Nephron progenitor cell (in vitro differentiated cells): Measurements from ENCODE around the gene CSNK1G3.

ENCODE experiments used
- DNase-seq: peaks from one replicate; pipeline ENCODE4 v3.0.0; 2021
- H3K27ac Mint-ChIP-seq: 2 replicates; pipeline ENCODE4 v1.8.0; 2021; ENCODE audit warnings: mild to moderate bottlenecking, moderate library complexity, mixed read lengths
- H3K27me3 Mint-ChIP-seq: 2 replicates; pipeline ENCODE4 v1.8.0; 2021; ENCODE audit warnings: mild to moderate bottlenecking, low read depth, mixed read lengths; ENCODE audit not compliant: poor library complexity
- H3K36me3 Mint-ChIP-seq: 2 replicates; pipeline ENCODE4 v1.8.0; 2021; ENCODE audit warnings: low read depth, mixed read lengths
- H3K4me1 Mint-ChIP-seq: 2 replicates; pipeline ENCODE4 v1.8.0; 2021; ENCODE audit warnings: mixed read lengths
- H3K4me3 Mint-ChIP-seq: 2 replicates; pipeline ENCODE4 v1.8.0; 2021; ENCODE audit warnings: mild to moderate bottlenecking, moderate library complexity, mixed read lengths
- H3K9me3 Mint-ChIP-seq: 2 replicates; pipeline ENCODE4 v1.8.0; 2021; ENCODE audit warnings: mild to moderate bottlenecking, moderate library complexity, mixed read lengths
- CTCF ChIP-seq: fragments of 200-600 bp; sonication (generic); IDR thresholded peaks from 2 replicates; pipeline ENCODE4 v1.5.0; 2021; ENCODE audit warnings: antibody characterized with exemption

CSNK1G3 gene

DNA sequence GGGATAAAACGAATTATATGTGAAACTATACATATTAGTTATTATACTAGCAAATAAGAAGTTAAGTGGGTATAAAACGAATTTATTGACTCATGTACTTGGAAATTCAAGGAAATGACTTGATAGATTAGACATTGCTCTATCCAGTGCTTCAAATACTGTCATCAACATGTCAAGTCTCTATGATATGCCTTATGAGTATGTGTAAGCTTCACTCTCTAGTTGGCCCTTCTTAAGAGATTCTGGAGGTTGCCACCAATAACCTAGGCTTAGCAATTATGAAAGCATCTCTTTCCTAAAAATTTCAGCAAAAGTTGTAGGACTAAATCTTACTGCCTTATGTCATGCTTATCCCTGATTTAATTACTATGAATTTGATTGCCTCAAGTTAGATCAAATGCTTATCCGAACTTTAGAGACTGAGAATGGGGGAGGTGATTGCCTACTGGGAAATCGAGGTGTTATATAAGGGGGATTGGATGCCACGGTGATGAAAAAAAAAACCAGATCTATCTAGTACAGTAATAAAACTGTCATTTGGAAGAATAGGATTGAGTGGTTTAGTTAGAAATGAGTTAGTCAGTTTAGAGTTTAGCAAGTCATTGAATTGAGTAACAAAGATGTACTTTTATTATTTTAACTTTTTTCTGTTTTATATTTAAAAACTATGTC, 46.9 kb downstream of the CSNK1G3 start:
- DNase-seq: no peak
- no peak overlapping the region for H3K27ac Mint-ChIP-seq
- no peak for TF ChIP-seq CTCF

DNA sequence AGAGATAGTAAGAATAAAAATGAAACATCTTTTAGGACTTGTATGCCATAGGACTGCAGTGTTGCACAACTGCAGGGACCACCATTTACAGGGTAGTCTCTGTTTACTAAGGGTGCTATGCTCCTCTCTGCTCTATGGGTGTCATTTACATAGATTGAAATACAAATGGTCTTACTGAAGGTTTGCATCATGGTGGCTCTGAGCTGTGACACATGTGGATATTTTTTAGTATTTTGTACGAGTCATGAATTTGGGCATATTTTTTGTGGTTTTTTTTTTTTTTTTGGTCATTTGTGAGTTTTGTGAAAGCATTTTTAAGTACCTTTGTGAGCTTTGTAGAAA, 47.4 kb downstream of the CSNK1G3 start:
- H3K36me3 Mint-ChIP-seq: peaks cover 26% of the 10 kb centered on the region
- H3K4me3 Mint-ChIP-seq: no peak overlapping the region
- H3K27me3 Mint-ChIP-seq: no peaks in the 10 kb centered on the region
- H3K27ac Mint-ChIP-seq: no peak overlapping the region
- DNase-seq: no peak
- TF ChIP-seq CTCF: no peak
- no peaks in the 10 kb centered on the region for H3K9me3 Mint-ChIP-seq
- no peaks in the 10 kb centered on the region for H3K4me1 Mint-ChIP-seq

More for the DNA sequence above, 46.9 kb downstream of the CSNK1G3 start:
- peaks cover 26% of the 10 kb centered on the region for H3K36me3 Mint-ChIP-seq
- H3K4me3 Mint-ChIP-seq: no peak overlapping the region
- H3K4me1 Mint-ChIP-seq: no peaks in the 10 kb centered on the region
- H3K27me3 Mint-ChIP-seq: no peaks in the 10 kb centered on the region
- H3K9me3 Mint-ChIP-seq: no peaks in the 10 kb centered on the region

DNA sequence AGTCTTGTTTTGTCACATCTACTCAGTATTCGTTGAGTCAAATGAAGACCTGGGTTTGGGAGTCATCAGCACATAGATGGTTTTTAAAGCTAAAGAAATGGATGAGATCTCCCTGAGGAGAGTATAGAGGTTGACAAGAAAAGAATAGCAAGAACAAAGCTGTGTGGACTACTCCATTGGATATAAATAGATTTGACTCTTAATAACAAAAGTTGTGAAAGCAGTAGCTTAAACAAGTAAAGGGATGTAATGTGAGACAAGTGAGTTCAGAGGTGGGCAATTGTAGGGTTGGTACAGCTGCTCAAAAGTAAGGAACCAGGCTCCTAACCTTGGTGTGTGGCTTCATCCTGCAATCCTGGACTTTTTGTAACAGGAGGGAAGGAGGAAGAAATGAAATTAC, 49.3 kb downstream of the CSNK1G3 start:
- no peak overlapping the region for H3K27ac Mint-ChIP-seq
- H3K9me3 Mint-ChIP-seq: peaks cover 8% of the 10 kb centered on the region
- TF ChIP-seq CTCF: no peak
- H3K27me3 Mint-ChIP-seq: no peaks in the 10 kb centered on the region
- no peaks in the 10 kb centered on the region for H3K4me1 Mint-ChIP-seq
- DNase-seq: no peak
- peaks cover 37% of the 10 kb centered on the region for H3K36me3 Mint-ChIP-seq
- H3K4me3 Mint-ChIP-seq: no peak overlapping the region

DNA sequence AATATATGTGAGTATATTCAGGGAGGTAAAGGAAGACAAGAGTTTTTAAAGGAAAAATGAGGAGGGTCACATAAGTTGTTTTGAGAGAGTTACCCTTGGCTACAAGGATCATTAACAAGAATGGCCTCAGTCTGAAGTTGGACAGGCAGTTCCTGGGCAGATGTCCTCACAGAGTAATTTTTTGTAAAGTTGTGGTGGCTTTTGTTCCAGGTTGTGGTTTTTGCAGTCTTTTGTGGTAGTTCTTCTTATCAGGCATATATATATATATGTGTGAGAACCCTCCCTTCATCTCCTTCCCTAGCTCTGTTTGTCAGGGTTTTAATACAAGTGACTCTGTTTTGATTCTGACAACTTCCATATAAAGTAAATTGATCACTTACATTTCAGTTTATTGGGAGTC, 60.0 kb downstream of the CSNK1G3 start:
- no peak overlapping the region for H3K27ac Mint-ChIP-seq
- H3K4me1 Mint-ChIP-seq: no peaks in the 10 kb centered on the region
- H3K36me3 Mint-ChIP-seq: peaks cover 40% of the 10 kb centered on the region
- H3K9me3 Mint-ChIP-seq: peaks cover 1% of the 10 kb centered on the region
- TF ChIP-seq CTCF: no peak
- DNase-seq: no peak
- no peaks in the 10 kb centered on the region for H3K27me3 Mint-ChIP-seq
- H3K4me3 Mint-ChIP-seq: no peak overlapping the region

GRCh38 chr5:123578390-123578789, 66.4 kb downstream of the CSNK1G3 start:
- TF ChIP-seq CTCF: no peak
- H3K4me3 Mint-ChIP-seq: no peak overlapping the region

DNA sequence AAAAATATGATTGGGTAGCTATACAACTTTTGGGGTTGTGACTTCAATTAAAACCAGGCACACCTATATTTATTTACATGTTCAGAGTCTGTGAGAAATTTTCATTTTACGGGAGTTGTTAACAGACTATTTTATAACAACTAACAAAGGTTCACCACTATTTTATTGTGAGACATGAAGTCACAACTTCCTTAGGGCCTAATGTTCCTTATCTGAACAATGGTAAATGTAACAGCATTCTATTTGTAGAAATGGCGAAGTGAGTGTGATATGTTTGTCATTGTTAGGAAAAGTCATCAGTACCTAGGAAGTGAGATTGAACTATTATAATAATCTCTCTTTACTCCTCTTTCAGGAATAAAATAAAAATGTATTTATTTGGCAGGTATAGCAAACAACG, 67.4 kb downstream of the CSNK1G3 start:
- Mint-ChIP-seq H3K27me3 (no peaks in the 10 kb centered on the region), H3K4me3 (no peak overlapping the region), H3K27ac (no peak overlapping the region), H3K36me3 (peaks cover 60% of the 10 kb centered on the region), H3K4me1 (no peaks in the 10 kb centered on the region), H3K9me3 (peaks cover 20% of the 10 kb centered on the region)
- no peak for TF ChIP-seq CTCF
- no peak for DNase-seq

More at GRCh38 chr5:123578390-123578789, 66.4 kb downstream of the CSNK1G3 start:
- peaks cover 56% of the 10 kb centered on the region for H3K36me3 Mint-ChIP-seq
- no peaks in the 10 kb centered on the region for H3K27me3 Mint-ChIP-seq
- peaks cover 11% of the 10 kb centered on the region for H3K9me3 Mint-ChIP-seq
- H3K27ac Mint-ChIP-seq: no peak overlapping the region
- H3K4me1 Mint-ChIP-seq: no peaks in the 10 kb centered on the region
- DNase-seq: no peak
